ENCODE data around the gene ATP1A2.

ATP1A2 gene

GRCh38 chr1:160146107-160146506 is 30.5 kb downstream of the ATP1A2 start:
- DNase-seq (ENCODE audit: low read depth) = no peak

- DNase-seq (ENCODE audit: low read depth) = no peak
These were observed 32.6 kb downstream of the ATP1A2 start for GRCh38 chr1:160148121-160148520.

- no peak for DNase-seq (ENCODE audit: low read depth)
These were observed 33.7 kb downstream of the ATP1A2 start for GRCh38 chr1:160149233-160149632.

- no peak for DNase-seq (ENCODE audit: low read depth)
These were observed 34.2 kb downstream of the ATP1A2 start for GRCh38 chr1:160149716-160150115.

- no peak for DNase-seq (ENCODE audit: low read depth)
These were observed 35.7 kb downstream of the ATP1A2 start, which contains the start of gene ATP1A4 for GRCh38 chr1:160151303-160151702. Gene ATP1A4 (plus strand): TSS chr1:160151603. CDS start chr1:160152041, 438 bp downstream.

- DNase-seq (ENCODE audit: low read depth) = no peak
These were observed 39.2 kb downstream of the ATP1A2 start for GRCh38 chr1:160154790-160155189.

- no peak for DNase-seq (ENCODE audit: low read depth)
These were observed 40.8 kb downstream of the ATP1A2 start for GRCh38 chr1:160156361-160156760.

- no peak for DNase-seq (ENCODE audit: low read depth)
These were observed 41.6 kb downstream of the ATP1A2 start for GRCh38 chr1:160157174-160157573.

GRCh38 chr1:160158031-160158430 is 42.5 kb downstream of the ATP1A2 start:
- no peak for DNase-seq (ENCODE audit: low read depth)

- no peak for DNase-seq (ENCODE audit: low read depth)
These were observed 43.0 kb downstream of the ATP1A2 start for GRCh38 chr1:160158534-160158933.

GRCh38 chr1:160159846-160160245 is 44.3 kb downstream of the ATP1A2 start:
- DNase-seq (ENCODE audit: low read depth) = no peak

- DNase-seq (ENCODE audit: low read depth) = no peak
These were observed 46.6 kb downstream of the ATP1A2 start for GRCh38 chr1:160161965-160162705.

- no peak for DNase-seq (ENCODE audit: low read depth)
These were observed 47.4 kb downstream of the ATP1A2 start for GRCh38 chr1:160162931-160163330.

GRCh38 chr1:160163615-160164014 is 48.1 kb downstream of the ATP1A2 start:
- no peak for DNase-seq (ENCODE audit: low read depth)

GRCh38 chr1:160164121-160164520 is 48.6 kb downstream of the ATP1A2 start:
- DNase-seq (ENCODE audit: low read depth) = no peak

GRCh38 chr1:160166166-160166868 is 50.8 kb downstream of the ATP1A2 start:
- DNase-seq (ENCODE audit: low read depth) = no peak

- no peak for DNase-seq (ENCODE audit: low read depth)
These were observed 51.5 kb downstream of the ATP1A2 start for GRCh38 chr1:160167056-160167455.

GRCh38 chr1:160167580-160167979 is 52.0 kb downstream of the ATP1A2 start:
- DNase-seq (ENCODE audit: low read depth) = no peak

GRCh38 chr1:160168016-160168415 is 52.5 kb downstream of the ATP1A2 start:
- no peak for DNase-seq (ENCODE audit: low read depth)

GRCh38 chr1:160168609-160169369 is 53.2 kb downstream of the ATP1A2 start:
- DNase-seq (ENCODE audit: low read depth) = no peak

- DNase-seq (ENCODE audit: low read depth) = no peak
These were observed 54.2 kb downstream of the ATP1A2 start for GRCh38 chr1:160169553-160170399.

- no peak for DNase-seq (ENCODE audit: low read depth)
These were observed 55.8 kb downstream of the ATP1A2 start for GRCh38 chr1:160171354-160171753.
